Ishikawa (cell line): Measurements from ENCODE around the gene RAB4B.
A peak's percentile ranks its signal among the peaks of the same experiment; 100 is the strongest.

Experiments
- CEBPB ChIP-seq: IDR thresholded peaks from 2 replicates; pipeline ENCODE4 v1.6.1; 2012
- EP300 ChIP-seq: IDR thresholded peaks from 2 replicates; pipeline ENCODE4 v1.6.1; 2012; ENCODE audit warnings: borderline replicate concordance
- MAX ChIP-seq: IDR thresholded peaks from 2 replicates; pipeline ENCODE4 v1.6.1; 2012
- NFIC ChIP-seq: IDR thresholded peaks from 2 replicates; pipeline ENCODE4 v1.6.1; 2012
- TAF1 ChIP-seq: IDR thresholded peaks from 2 replicates; pipeline ENCODE4 v1.6.1; 2012; ENCODE audit warnings: low read depth, mild to moderate bottlenecking
- USF1 ChIP-seq: IDR thresholded peaks from 2 replicates; pipeline ENCODE4 v1.6.1; 2012

- TF ChIP-seq USF1: peak; percentile 42; the same call in 1 of the 2 replicates
- no peak for TF ChIP-seq EP300
- no peak for TF ChIP-seq CEBPB
- no peak for TF ChIP-seq TAF1
- 0 out of 2 replicates have a peak, but pooled peaks have one; percentile 26 for TF ChIP-seq MAX
- TF ChIP-seq NFIC: no peak
These were observed 53.7 kb downstream of the RAB4B start for GRCh38 chr19:40831502-40832430.
